NK-92 (cell line): Measurements from ENCODE around the gene VPS39.
"Not testable (repeated sequence)": the region's sequence is repeated elsewhere in the genome, so short reads cannot be mapped to it uniquely, and the experiment has no call there.

Experiments used
- DNase-seq: peaks from one replicate; lab custom pipeline; 2025; ENCODE audit not compliant: unreplicated experiment; lab: John Stamatoyannopoulos, UW

Gene VPS39, protein sequence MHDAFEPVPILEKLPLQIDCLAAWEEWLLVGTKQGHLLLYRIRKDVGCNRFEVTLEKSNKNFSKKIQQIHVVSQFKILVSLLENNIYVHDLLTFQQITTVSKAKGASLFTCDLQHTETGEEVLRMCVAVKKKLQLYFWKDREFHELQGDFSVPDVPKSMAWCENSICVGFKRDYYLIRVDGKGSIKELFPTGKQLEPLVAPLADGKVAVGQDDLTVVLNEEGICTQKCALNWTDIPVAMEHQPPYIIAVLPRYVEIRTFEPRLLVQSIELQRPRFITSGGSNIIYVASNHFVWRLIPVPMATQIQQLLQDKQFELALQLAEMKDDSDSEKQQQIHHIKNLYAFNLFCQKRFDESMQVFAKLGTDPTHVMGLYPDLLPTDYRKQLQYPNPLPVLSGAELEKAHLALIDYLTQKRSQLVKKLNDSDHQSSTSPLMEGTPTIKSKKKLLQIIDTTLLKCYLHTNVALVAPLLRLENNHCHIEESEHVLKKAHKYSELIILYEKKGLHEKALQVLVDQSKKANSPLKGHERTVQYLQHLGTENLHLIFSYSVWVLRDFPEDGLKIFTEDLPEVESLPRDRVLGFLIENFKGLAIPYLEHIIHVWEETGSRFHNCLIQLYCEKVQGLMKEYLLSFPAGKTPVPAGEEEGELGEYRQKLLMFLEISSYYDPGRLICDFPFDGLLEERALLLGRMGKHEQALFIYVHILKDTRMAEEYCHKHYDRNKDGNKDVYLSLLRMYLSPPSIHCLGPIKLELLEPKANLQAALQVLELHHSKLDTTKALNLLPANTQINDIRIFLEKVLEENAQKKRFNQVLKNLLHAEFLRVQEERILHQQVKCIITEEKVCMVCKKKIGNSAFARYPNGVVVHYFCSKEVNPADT

DNA sequence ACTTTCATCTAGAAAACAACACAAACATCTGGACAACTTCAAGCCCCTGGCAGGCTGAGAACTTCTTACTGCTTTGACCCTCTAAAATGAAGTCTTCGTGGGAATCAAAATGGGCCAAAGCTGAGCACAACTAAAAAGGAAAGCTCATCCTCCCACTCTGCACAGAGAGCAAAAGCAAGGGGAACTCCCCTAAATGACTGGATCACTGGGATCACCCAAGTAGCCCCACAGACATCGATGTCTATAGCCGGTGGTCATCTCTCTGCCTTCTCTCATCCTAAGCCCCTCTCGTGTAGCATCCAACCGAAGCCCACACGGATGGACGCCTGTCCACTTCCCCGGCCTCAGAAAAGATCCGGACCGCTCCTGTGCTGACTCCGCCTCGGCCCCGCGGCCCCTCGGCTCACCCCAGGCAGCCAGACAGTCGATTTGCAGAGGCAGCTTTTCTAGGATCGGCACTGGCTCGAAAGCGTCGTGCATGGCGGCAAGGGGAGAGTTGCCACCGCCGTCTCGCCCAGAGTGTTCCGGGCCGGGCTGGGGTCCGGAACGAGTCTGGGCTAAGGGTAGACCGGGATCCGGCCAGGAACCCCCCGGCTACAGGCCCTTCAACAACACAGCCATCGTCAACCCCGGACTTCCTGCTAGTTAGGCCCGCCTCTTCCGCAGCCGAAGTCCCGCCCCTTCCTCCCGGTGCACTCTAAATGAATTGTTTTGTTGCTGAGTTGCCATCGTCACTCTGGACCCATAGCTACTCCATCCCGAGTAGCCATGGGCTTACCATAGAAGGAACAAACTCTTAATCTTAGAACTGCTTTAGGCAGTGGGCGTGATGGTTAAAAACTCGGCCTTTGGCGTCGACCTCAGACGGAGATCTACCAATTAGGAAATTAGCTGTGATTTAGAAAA is at the start of gene VPS39:
VPS39 (minus strand) TSS at position 631 of the 906 bp plus-strand sequence; CDS start at position 480, 151 bp downstream.
- no peak for DNase-seq

DNA sequence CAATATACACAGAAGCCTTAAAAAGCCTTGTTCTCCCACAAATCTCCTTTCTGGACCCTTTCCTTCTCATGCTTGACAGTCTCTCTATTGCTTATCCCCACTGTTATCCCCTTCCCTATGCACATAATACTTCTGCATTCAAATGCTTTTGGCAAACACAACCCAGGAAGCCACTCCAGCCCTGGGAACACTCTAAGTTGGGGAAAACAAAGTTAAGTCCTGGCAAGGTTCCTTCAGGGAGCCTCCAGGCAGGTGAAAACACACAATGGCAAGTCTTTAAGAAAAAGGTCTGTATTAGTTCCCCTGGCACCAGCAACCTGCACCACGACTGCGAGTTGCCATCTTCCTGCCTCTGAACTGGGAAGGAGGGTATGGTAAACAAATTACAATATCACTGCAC is 45.2 kb upstream of the VPS39 start:
- DNase-seq, result no peak

DNA sequence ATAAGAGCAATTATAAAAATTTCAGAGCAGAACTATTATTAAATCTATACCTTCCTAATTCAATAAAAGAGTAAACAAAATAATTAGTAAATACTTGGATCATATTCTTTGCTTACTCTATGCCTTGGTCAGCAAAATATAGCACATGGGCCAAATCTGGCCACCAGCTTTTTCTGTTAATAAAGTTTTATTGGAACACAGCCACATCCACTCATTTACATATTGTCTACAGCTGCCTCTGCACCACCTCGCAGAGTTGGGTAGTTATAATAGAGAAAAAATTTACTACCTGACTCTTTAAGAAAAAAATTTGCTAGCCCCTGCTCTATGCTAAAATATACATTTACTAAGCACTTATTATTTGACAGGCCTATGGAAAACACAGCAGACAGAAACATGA is 32.7 kb upstream of the VPS39 start:
- DNase-seq, result no peak

DNA sequence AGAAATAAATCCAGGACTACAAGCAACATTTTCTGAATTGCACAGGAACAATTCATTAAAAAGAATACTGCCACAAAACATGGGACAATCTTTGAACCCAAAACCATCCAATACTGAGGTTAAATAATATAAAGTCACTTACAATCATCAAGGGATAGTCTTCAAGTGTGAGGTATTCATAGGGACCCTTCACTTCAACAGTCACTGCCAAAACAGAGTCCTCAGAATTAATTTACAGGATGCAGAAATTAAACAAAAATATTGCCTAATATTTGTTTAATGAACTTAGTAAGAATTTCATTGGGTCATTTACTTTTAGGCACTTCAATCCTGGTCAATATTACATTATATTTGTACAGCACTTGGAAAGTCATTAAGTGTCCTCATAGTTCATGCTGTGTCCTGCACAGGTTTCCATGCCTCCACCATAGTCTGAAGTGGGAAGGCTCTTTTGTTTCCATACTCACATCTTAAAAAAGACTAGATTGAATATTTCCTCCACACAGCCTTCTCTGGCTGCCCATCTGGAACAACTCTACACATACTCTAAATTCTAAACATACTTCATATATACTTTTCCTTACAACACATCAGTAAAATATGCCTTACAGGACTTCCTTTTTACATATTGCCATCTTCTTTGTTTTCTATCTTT is 31.6 kb upstream of the VPS39 start:
- no peak for DNase-seq

DNA sequence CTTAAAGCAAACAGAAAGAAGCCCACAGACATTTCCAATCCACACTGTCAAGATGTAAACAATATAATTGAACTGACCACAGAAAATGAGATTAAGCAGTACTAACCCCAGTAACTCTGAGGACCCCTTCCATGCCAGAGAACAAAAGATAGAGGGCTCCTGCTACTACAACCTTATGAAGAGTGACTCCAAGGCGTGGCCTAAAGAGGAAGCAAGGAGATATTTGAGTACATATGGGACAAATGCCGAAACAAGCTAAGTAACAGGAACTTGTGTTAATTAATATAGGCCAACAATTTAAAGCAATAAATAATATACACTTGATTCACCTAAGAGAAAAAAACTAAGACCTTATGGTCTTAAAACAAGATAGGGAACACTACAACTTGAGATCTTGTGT is 25.0 kb upstream of the VPS39 start:
- DNase-seq, result no peak

DNA sequence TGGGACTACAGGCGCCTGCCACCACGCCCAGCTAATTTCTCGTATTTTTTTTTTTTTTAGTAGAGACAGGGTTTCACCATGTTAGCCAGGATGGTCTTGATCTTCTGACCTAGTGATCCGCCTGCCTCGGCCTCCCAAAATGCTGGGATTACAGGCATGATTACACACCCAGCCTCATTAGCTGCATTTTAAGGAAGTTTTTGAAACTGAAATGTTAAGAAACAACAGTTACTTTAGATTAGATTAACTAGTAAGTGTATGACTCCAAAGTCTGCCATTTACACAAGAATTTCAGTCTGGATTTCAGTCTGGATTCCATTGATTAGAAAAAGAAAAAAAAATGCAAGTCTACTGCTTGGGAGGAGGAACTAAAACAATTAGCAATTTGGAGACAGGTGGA is 24.5 kb upstream of the VPS39 start:
- no peak for DNase-seq

DNA sequence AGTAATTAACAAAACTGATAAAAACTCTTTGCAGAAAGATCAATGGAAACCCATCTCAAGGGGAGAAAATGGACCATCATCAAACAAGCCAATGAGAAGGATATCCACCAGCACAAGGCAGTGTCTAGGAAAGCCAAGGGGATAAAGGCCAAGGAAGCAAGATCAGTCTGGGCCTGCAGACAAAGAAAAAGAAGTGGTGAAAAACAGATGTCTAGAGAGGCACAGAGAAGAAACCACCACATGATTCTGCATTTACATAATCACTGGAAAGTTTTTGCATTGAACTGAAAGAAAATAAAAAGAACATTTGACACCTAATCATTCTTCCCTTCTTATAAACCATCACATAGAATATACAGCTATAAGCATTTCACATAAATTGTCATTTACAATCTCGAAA is 23.0 kb upstream of the VPS39 start:
- no peak for DNase-seq

DNA sequence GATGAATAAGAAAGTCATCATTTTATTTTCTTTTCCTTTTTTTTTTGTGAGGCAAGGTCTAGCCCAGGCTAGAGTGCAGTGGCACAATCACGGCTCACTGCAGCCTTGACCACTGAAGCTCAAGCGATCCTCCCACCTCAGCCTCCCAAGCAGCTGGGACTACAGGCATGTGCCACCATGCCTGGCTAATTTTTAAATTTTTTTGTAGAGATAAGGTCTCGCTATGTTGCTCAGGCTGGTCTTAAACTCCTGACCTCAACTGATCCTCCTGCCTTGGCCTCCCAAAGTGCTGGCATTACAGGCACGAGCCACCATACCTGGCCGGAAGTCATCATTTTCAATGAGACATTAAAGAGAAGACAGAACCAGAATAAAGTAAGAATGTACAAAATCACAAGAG is 20.9 kb upstream of the VPS39 start:
- not testable (repeated sequence) for DNase-seq

DNA sequence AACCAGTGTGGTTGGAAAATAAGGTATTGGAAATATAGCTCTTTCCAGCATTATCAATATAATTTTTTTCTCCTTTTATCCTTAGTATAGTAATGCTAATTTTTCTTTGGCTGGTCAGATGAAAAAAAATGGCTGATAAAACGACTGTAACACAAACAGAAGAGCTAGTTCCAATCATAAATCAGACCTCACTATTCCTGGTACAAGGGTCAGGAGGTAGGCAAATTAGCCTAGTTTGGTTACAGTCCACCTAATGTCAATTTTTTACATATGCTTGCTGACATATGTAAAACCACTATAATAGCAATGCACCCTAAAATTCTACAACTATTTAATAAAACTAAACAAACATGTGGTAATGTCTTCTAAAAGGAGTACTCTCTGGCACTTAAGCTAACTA is 19.9 kb upstream of the VPS39 start:
- DNase-seq, result no peak

DNA sequence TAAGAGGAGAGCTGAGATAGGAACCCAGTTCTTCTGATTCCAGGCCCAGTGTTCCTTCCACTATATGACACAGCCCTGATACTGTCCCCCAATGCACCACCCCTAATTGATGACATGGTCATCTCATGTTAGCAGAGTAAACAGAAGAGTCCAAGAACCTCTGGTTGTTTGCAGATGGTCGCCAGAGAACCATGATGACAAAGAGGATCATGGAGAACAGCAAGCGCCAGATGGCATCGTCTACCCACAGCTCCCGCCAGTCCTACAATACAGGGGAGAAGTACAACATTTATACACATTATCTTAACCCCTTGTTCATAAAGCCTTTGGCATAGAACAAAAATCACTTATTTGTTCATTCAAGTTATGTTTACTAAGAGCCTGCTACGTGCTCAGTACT is 18.5 kb upstream of the VPS39 start:
- no peak for DNase-seq

DNA sequence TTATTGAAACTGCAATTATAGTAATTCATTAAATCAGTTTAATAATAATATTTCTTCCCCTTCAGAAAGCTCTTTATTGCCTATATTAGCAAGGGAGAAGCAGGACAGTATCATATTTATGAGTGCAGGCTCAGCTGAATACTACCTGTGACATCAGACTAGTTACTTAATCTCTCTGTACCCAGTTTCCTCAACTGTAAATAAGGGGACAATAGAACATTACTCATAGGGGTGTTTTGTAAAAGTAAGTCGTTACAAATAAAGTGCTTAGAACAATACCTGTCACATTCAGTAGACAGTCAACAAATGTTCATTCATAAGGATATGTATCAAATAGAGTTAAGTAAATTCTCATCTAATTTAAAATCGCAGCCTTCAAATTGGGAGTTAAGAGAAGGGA is 12.1 kb upstream of the VPS39 start:
- DNase-seq, result no peak

DNA sequence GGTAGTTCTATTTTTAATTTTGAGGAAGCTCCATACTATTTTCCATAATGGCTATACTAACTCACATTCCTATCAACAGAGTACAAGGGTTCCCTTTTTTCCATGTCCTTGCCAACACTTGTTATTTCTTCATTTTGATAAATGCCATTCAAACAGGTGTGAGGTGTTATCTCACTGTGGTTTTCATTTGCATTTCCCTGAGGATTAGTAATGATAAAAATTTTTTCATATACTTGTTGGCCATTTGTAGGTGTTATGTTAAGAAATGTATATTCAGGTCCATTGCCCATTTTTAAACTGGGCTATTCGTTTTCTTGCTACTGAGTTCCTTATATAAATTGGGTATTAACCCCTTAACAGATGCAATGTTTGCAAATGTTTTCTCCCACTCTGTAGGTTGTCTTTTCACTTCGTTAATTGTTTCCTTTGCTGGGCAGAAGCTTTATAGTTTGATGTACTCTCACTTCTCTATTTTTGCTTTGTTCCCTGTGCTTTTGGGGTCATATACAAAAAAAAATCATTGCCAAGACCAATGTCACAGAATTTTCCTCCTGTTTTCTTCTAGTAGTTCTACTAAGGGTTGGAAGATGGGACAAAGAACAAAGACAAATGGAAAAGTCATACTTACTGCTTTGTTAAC is 11.0 kb upstream of the VPS39 start:
- no peak for DNase-seq

DNA sequence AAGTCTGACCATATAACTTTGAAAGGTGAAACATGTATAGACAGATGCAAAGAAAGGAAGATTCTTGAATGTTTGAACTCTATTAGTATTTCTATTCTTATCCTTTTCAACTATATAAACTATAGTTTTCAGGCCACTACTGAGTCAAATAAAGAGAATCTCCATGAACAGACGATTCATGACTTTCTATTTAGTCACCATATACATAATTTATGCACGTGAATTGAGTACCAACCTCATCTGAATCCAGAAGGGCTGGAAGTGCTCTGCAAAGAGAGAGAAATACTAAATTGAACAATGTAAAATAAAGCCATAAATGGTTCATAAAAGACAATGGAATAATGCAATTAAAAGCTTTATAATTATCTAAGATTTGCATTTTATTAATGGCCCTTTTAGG is 9.5 kb upstream of the VPS39 start:
- DNase-seq, result no peak

DNA sequence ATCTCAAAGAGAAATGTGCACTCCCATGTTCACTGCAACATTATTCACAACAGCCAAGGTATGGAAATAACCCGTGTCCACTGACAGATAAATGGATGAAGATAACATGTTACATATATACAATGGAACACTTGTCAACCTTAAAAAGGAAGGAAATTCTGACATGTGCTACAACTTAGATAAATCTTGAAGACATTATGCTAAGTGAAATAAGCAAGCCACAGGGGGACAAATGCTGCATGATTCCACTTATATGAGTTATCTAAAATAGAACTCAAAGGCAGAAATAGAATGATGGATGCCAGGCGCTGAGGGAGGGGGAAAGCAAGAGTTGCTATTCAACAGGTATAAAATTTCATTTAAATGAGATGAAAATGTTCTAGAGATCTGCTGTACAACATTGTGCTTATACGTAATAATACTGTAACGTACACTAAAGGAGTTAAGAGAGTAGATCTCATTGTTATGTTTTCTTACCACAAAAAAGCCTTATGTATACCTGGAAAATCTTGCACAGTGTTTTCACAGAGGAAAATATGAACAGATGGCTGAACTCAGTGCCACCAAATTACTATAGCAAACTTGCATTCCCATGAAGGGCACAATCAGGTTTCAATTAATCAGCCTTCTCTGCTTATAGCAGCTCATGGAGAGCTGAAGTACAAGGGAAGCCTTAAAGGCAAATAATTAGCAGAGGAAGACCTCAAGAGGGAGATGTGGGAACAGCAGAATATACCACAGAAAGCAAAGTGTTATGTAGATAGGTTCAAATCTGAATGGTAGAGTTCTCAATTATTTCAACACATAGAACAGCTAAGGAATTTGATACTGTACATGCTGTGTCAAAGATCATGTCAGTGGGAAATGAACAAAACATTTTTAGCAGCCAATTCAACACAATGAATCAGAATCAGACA is 8.1 kb upstream of the VPS39 start:
- DNase-seq, result no peak

DNA sequence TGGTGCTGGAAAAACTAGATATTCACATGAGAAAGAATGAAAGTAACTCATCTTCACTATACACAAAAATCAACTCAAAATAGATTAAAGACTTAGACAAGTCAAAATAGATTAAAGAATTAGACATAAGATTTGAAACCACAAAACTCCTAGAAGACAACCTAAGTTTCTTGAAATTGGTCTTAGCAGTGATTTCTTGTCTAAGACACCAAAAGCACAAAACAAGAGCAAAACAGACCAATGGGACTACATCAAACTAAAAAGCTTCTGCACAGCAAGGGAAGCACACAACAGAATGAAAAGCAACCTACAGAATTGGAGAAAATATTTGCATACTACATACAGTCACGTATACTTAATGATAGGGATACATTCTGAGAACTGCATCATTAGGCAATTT is 6.5 kb upstream of the VPS39 start:
- DNase-seq, result no peak

DNA sequence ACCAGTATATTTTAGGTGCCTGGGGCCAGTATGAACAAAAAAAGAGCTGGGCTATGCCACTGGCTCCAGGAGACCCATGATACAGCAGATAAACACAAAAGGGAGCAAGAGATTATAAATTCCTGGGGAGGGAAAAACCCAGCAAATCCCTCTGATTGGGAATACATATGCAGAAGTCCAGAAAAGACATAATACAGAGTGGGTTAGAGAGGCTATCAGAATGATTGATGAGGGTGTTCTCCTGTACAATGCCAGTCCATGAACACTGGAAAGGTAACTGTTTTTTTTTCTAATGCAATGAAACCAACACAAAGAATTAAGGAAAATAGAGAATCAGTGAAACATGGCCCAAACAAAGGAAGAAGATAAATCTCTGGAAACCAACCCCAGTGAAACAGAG is 5.4 kb upstream of the VPS39 start:
- DNase-seq, result no peak

DNA sequence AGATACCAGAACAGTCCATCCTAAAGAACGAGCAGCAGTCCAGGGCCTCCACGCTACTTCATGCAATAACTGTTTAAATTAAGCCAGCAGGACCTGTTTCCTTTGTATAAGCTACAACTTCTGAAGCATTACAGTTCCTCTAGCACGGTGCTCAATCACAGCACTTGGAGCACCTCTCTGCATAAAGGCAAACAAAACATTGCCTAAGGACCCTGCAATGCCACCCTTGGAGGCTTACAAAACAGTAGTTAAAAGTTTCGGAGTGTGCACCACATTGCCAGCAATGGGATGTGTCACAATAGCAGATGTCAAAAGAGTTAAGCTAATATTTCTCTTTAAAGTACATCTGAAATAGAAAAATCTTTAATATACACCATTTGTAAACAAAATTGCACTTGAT is 2.6 kb upstream of the VPS39 start:
- no peak for DNase-seq

DNA sequence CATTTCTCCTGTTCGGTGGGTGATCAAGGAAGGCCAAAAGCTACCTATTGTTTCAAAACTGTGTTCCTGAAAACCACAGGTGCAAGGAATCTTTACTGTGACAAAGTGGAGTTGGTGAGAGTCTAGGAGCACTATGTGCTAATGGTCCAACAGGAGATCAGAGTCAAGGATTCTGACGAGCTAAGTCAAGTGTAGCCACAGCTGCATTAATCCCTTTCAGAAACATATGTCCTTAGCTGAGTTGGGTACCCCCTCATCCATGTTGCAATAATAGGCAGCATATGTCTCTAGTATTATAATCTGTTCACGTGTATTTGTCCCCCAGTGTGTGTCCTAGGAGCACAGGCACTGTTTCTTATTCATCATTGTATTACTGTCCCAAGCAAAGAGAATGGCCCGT is 1.7 kb downstream of the VPS39 start:
- DNase-seq, result no peak

DNA sequence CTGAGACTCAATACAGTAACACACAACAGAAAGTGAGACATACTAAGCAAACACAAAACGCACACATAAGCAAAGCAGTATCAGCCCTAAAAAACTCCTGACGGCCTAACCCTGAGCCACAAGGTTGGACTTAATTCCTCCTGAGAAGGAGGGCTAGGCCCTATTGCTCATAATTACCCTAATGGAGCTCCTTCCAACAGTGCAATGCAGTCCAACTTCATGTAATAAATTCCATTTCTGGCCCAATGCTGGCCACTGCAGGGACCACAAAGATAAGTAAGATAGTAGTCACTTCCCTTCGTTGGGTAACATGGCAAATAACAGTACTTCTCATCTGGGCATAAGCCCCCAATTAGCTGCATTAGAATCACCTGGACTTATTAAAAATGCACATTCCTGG is 4.2 kb downstream of the VPS39 start:
- DNase-seq, result no peak
